GM21529 (cell line): ENCODE results near the gene TRIM32.

Source experiments
- ATAC-seq: cut with Tn5 transposase; IDR thresholded peaks from one replicate; pipeline ENCODE4 v1.9.1; 2021; ENCODE audit not compliant: unreplicated experiment

TRIM32 gene

GRCh38 chr9:116750510-116750909, 63.4 kb downstream of the TRIM32 start:
- ATAC-seq, result no peak
